ENCODE measurements around the gene OSBPL5. TPM values are rescaled to one million over a fixed set of nuclear protein-coding genes. Genes with fewer than 3 reads are reported as not detected.
A peak's percentile ranks its signal among the peaks of the same experiment; 100 is the strongest.

OSBPL5 gene
- total and polyA plus RNA-seq, 11 donors, result 10.1 to 27.7 (median 16.4) TPM

GRCh38 chr11:3164138-3164551 is 965 bp downstream of the OSBPL5 start:
- DNase-seq, result peak; percentile 28 to 58 (median 32)
- ATAC-seq, result no peak
- TF ChIP-seq POLR2A (IDR thresholded peaks at IDR 0.05), result no peak
- no peak for TF ChIP-seq CTCF (IDR thresholded peaks at IDR 0.05)
- H3K9me3 ChIP-seq, result no peaks in the 10 kb centered on the region
- intact Hi-C loops (cut with DNase I), result loop anchor here in 4 of 10 donors (5.0 to 10.0 kb wide), 3 partner anchors 37 to 109 kb away; partner anchors contain the start of gene CARS1 (in 2 of the 4)
- no peaks in the 10 kb centered on the region for H3K36me3 ChIP-seq
- peak overlapping the region in 11 of 12 donors; percentile 75 to 92 (median 85) for H3K27ac ChIP-seq
- peaks cover 7 to 69% (median 56%) of the 10 kb centered on the region in 12 donors for H3K4me1 ChIP-seq
- WGBS, 4 donors, result 11 to 22% (median 21%) methylated on average over 11 to 13 of the region's 13 CpGs
- no peaks in the 10 kb centered on the region for H3K27me3 ChIP-seq
- peak overlapping the region; percentile 66 to 98 (median 84) for H3K4me3 ChIP-seq

- intact Hi-C loops (cut with DNase I), result loop anchor here in 4 of 10 donors (5.0 to 10.0 kb wide), 3 partner anchors 36 to 109 kb away; partner anchors contain the start of gene CARS1 (in 2 of the 4)
- DNase-seq (peak in 3 of 5 donors; percentile 17 to 27 (median 24)), ATAC-seq (no peak)
- H3K27ac ChIP-seq, result peak overlapping the region in 10 of 12 donors; percentile 75 to 92 (median 85)
- H3K27me3 ChIP-seq, result no peaks in the 10 kb centered on the region
- no peaks in the 10 kb centered on the region for H3K36me3 ChIP-seq
- H3K4me1 ChIP-seq, result peaks cover 7 to 72% (median 55%) of the 10 kb centered on the region in 12 donors
- no peak for TF ChIP-seq CTCF (IDR thresholded peaks at IDR 0.05)
- no peak for TF ChIP-seq POLR2A (IDR thresholded peaks at IDR 0.05)
- no peaks in the 10 kb centered on the region for H3K9me3 ChIP-seq
- H3K4me3 ChIP-seq, result peak overlapping the region; percentile 66 to 98 (median 84)
- 41 to 65% (median 49%) methylated on average over 10 to 15 of the region's 15 CpGs for WGBS, 4 donors
Measured at GRCh38 chr11:3163241-3163981, 1.7 kb downstream of the OSBPL5 start.

GRCh38 chr11:3162410-3163240 is 2.5 kb downstream of the OSBPL5 start:
- Histone ChIP-seq H3K4me3 (peak overlapping the region in 3 of 12 donors; percentile 15 to 91 (median 82)), H3K36me3 (no peaks in the 10 kb centered on the region), H3K27me3 (no peaks in the 10 kb centered on the region), H3K4me1 (peaks cover 7 to 76% (median 57%) of the 10 kb centered on the region in 12 donors), H3K9me3 (no peaks in the 10 kb centered on the region), H3K27ac (peak overlapping the region in 5 of 12 donors; percentile 4 to 88 (median 80))
- DNase-seq (peak in 4 of 5 donors; percentile 8 to 24 (median 18)), ATAC-seq (no peak)
- intact Hi-C loops (cut with DNase I), result loop anchor here in 4 of 10 donors (5.0 to 10.0 kb wide), 3 partner anchors 35 to 108 kb away; partner anchors contain the start of gene CARS1 (in 2 of the 4)
- TF ChIP-seq POLR2A (IDR thresholded peaks at IDR 0.05) (no peak), CTCF (IDR thresholded peaks at IDR 0.05) (no peak)
- 64 to 89% (median 73%) methylated on average over 12 to 21 of the region's 21 CpGs for WGBS, 4 donors

Measured in heart left ventricle (tissue), 16 donors.